Thoracic aorta (tissue), 2 donors: Measurements from ENCODE around the gene ARMC3. TPM values are rescaled to one million over a fixed set of nuclear protein-coding genes. Genes with fewer than 3 reads are reported as not detected.
"Not testable (repeated sequence)": the region's sequence is repeated elsewhere in the genome, so short reads cannot be mapped to it uniquely, and the experiment has no call there.

ENCODE experiments used
- ATAC-seq: fragments of 150-250 bp; one replicate; pipeline ENCODE4 v1.8.0; 2017; ENCODE audit warnings: low read depth; ENCODE audit not compliant: insufficient number of reproducible peaks, low FRiP score
- DNase-seq: peaks from one replicate; pipeline ENCODE4 v3.0.0-alpha.2; 2020; ENCODE audit warnings: low spot score
- H3K27ac ChIP-seq, 2 donors: fragments of 200-600 bp; sonication (generic); 1 replicate in 1 of 2; 2 replicates in 1 of 2; pipeline ENCODE4 v1.5.1; 2016; ENCODE audit warnings: mild to moderate bottlenecking in 2 of 2, moderate library complexity in 2 of 2
- H3K27me3 ChIP-seq: fragments of 200-600 bp; sonication (generic); replicated peaks from 2 replicates; pipeline ENCODE4 v1.6.0; 2016; ENCODE audit warnings: mild to moderate bottlenecking; ENCODE audit not compliant: insufficient read depth
- H3K36me3 ChIP-seq: fragments of 200-600 bp; sonication (generic); one replicate; pipeline ENCODE4 v1.5.1; 2016
- H3K4me1 ChIP-seq, 2 donors: fragments of 200-600 bp; sonication (generic); 1 replicate in 1 of 2; 2 replicates in 1 of 2; pipeline versions ENCODE4 v1.5.1 to v1.6.0; 2016; ENCODE audit warnings: low read depth in 2 of 2, mild to moderate bottlenecking in 1 of 2; ENCODE audit not compliant: control insufficient read depth in 1 of 2
- H3K4me3 ChIP-seq: fragments of 200-600 bp; sonication (generic); 2 replicates; pipeline ENCODE4 v1.5.1; 2016; ENCODE audit warnings: mild to moderate bottlenecking
- H3K9me3 ChIP-seq: fragments of 200-600 bp; sonication (generic); 2 replicates; pipeline ENCODE4 v1.5.1; 2016
- total RNA-seq, 2 donors: library from RNA; depleted of rRNA; stranded (reverse); fragments of >200 nt; gene quantifications; one replicate each; pipeline versions ENCODE4 v1.1.0 to v1.2.3, GENCODE V29; 2016
- TF ChIP-seq, protein P1 (sequence below): fragments of 200-600 bp; sonication (generic); IDR thresholded peaks from one replicate; pipeline ENCODE4 v1.5.1; 2019; ENCODE audit warnings: antibody characterized with exemption

Gene ARMC3
- total RNA-seq, 2 donors from 2014 or later: not detected

DNA sequence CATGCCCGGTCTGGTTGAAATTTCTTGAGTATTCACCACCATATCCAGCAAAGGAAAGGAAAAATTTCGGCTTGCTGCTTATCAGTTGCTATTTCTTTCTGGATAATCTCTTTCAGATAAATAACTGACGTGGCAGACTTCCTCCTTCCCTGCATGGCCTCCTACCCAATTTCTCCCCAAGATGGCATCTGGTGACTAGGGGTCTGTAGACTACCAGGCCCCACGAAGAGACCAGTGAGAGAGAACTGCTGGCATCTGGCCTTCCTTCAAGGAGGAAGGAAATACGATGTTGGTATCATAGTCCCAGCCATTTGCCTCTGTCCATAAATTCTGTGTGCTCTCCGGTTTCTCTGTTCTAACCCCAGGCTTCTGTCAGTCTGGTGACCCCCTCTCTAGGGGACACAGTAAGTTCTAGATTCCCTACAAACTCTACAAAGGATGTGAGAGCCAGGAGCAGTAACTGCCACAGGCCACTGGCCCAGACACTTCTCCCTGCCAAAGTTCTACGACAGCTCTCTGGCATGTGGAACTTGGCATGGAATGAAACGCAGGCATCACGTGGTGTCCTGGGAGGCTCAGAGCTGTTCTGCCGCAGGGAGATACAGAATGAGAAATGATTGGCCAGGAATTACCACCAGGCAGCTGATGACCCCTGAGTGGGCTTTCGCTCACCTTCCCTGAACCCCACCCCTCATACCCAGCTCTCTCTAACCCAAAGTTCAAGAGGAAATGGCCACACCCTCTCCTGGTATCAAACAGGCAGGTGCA lies 137.5 kb downstream of the ARMC3 start:
- peaks cover 5 to 35% of the 10 kb centered on the region in 2 donors for H3K4me1 ChIP-seq
- DNase-seq: peak; percentile 57
- H3K27ac ChIP-seq: peak overlapping the region; percentile 79
- TF ChIP-seq, protein P1, sequence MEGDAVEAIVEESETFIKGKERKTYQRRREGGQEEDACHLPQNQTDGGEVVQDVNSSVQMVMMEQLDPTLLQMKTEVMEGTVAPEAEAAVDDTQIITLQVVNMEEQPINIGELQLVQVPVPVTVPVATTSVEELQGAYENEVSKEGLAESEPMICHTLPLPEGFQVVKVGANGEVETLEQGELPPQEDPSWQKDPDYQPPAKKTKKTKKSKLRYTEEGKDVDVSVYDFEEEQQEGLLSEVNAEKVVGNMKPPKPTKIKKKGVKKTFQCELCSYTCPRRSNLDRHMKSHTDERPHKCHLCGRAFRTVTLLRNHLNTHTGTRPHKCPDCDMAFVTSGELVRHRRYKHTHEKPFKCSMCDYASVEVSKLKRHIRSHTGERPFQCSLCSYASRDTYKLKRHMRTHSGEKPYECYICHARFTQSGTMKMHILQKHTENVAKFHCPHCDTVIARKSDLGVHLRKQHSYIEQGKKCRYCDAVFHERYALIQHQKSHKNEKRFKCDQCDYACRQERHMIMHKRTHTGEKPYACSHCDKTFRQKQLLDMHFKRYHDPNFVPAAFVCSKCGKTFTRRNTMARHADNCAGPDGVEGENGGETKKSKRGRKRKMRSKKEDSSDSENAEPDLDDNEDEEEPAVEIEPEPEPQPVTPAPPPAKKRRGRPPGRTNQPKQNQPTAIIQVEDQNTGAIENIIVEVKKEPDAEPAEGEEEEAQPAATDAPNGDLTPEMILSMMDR: peak; percentile 17
- H3K27me3 ChIP-seq: no peaks in the 10 kb centered on the region
- H3K9me3 ChIP-seq: no peaks in the 10 kb centered on the region
- H3K36me3 ChIP-seq: no peaks in the 10 kb centered on the region
- ATAC-seq: peak; percentile 96
- H3K4me3 ChIP-seq: peak overlapping the region; percentile 47

DNA sequence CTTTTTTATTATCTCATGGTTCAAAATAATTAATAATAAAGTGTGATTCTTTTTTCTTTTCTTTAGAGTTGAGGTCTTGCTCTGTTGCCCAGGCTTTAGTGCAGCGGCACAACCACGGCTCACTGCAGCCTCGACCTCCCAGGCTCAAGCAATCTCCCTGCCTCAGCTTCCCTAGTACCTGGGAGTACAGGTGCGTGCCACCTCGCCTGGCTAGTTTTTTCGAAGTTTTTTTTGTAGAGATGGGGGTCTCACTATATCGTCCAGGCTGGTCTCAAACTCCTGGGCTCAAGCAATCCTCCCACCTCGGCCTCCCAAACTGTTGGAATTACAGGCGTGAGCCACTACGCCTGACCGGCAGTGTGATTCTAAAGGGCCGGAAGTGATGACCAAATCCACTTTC lies 139.5 kb downstream of the ARMC3 start:
- no peak for DNase-seq
- Histone ChIP-seq H3K4me3 (no peak overlapping the region), H3K27me3 (no peaks in the 10 kb centered on the region), H3K36me3 (no peaks in the 10 kb centered on the region), H3K9me3 (no peaks in the 10 kb centered on the region), H3K4me1 (peaks cover 5 to 35% of the 10 kb centered on the region in 2 donors), H3K27ac (peak overlapping the region in 1 of 2 donors; percentile 20)
- TF ChIP-seq, protein P1: no peak
- ATAC-seq: no peak

DNA sequence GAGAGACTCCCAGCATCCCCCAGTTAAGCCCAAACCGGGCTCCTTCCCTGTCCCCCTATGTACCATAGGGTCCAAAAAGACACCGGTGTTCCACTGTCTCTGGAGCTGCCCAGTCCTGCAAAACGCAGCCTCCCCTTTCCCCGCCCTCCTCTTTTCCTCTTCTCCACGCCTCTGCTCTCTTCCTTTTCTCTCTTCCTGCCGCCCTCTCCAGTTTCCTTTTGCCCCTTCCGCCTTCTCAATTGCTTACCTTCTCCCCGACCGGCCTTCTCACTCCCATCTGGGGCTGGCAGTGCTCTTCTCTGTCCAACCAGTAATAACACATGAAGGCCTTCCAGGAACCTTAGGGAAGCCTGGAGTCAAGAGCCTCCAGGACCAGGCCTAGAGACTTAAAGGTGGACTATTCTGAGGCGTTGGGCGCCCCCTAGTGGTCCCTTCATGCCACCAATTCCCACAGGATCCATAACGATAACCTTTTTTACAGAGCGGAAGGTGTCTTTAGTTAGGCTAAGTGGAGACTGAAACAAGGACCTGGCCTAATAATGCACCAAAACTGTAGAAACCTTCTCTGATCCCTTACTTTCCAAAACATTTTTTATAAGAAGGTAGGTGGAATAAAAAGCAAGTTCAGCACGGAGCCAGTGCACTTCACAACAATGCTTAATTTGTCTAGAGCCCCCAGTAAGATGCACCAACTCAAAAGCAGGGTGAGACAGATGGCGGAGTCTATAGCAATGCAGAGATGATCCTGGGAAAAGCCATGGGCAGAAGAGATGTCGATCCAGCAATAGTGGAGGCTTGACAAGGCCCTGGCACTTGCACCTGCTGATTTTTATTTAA lies 140.3 kb downstream of the ARMC3 start:
- Histone ChIP-seq H3K36me3 (no peaks in the 10 kb centered on the region), H3K4me3 (no peak overlapping the region), H3K4me1 (peaks cover 5 to 29% of the 10 kb centered on the region in 2 donors), H3K27me3 (no peaks in the 10 kb centered on the region), H3K9me3 (no peaks in the 10 kb centered on the region), H3K27ac (peak overlapping the region; percentile 20 to 51)
- DNase-seq: peak; percentile 45
- ATAC-seq: peak; percentile 47
- TF ChIP-seq, protein P1: peak; percentile 81

DNA sequence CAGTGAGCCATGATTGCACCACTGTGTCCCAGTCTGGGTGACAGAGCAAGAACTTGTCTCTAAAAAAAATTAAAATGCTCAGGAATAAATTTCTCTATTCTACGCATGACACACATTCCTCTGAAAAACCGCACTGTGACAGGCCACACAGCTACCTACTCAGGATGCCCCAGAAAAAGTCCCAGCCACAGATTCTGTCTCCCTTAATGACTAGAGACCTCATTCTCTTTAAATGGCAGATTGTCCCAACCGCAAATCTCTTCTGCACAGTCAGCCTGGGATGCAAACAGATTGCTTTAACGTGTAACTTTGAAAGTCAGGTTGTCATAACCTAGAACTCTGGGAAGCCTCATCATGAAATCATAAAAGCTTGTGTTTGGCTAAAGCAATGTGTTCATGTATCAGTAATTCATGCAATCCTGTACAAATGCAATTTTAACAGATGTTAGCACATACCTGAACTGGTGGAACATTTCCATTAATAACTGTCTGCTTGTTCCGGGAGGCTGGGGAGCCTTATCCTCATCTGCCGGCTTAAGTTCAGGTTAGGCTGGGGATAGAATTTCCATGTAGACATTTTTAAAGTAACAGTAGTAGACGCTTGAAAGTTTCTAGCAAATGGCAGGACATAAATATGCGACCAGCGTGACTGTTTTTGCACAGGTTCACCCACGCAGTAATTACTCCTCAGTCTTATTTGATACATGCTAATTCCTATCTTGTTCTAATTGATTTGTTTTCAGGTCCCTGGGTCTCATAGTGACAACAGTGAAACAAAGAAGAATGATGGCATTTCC lies 141.4 kb downstream of the ARMC3 start:
- Histone ChIP-seq H3K27me3 (no peaks in the 10 kb centered on the region), H3K9me3 (no peaks in the 10 kb centered on the region), H3K4me1 (peaks cover 5 to 24% of the 10 kb centered on the region in 2 donors), H3K27ac (no peak overlapping the region), H3K4me3 (no peak overlapping the region), H3K36me3 (no peaks in the 10 kb centered on the region)
- DNase-seq: no peak
- ATAC-seq: no peak
- TF ChIP-seq, protein P1: no peak

DNA sequence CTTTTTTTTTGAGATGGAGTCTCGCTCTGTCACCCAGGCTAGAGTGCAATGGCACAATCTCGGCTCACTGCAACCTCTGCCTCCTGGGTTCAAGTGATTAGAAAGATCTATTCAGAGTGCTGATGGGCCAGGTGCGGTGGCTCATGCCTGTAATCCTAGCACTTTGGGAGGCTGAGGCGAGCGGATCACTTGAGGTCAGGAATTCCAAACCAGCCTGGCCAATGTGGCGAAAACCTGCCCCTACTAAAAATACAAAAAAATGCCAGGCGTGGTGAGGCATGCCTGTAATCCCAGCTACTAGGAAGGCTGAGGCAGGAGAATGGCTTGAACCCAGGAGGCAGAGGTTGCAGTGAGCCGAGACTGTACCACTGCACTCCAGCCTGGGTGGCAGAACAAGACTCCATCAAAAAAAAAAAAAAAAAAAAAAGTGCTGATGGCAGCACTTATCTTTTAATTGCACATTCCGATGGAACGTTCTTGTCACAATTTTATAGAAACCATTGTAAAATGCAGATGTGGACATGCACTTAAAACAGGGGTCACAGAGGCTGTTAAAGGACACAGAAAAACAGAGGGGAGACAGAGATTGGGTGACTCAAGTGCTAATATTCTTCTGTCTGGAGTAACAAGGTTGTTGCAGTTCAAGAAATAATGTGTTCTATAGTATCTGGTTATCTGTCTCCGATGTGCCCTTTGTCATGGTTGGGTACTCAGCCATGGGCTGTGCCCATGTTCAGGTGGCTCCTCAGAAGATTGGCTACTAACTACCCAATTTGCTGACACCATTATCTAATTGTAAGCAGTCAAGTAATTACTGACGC lies 142.4 kb downstream of the ARMC3 start:
- not testable (repeated sequence) for H3K4me3 ChIP-seq, H3K36me3 ChIP-seq, ATAC-seq, DNase-seq, H3K9me3 ChIP-seq, H3K27me3 ChIP-seq, H3K27ac ChIP-seq
- peaks cover 5 to 14% of the 10 kb centered on the region in 2 donors for H3K4me1 ChIP-seq
